ENCODE data around the gene TXLNG. TPM values are rescaled to one million over a fixed set of nuclear protein-coding genes. Genes with fewer than 3 reads are reported as not detected.

TXLNG gene
- total RNA-seq, 2 donors from 2014 or later: 15.3 to 16.0 TPM

- H3K4me1 Mint-ChIP-seq (ENCODE audit: low read depth in 2 of 2): peaks cover 0 to 12% of the 10 kb centered on the region in 2 donors
- peak overlapping the region; percentile 84 for H3K4me3 Mint-ChIP-seq
- ATAC-seq (peak; percentile 87), DNase-seq (ENCODE audit: low spot score) (peak; percentile 70)
- H3K36me3 Mint-ChIP-seq: no peaks in the 10 kb centered on the region
- H3K27me3 Mint-ChIP-seq: peaks cover 0 to 14% of the 10 kb centered on the region in 2 donors
- H3K27ac Mint-ChIP-seq: peak overlapping the region; percentile 64 to 72
- H3K9me3 Mint-ChIP-seq: no peaks in the 10 kb centered on the region
Observed at GRCh38 chrX:16882702-16883486, 96.6 kb downstream of the TXLNG start.

DNA sequence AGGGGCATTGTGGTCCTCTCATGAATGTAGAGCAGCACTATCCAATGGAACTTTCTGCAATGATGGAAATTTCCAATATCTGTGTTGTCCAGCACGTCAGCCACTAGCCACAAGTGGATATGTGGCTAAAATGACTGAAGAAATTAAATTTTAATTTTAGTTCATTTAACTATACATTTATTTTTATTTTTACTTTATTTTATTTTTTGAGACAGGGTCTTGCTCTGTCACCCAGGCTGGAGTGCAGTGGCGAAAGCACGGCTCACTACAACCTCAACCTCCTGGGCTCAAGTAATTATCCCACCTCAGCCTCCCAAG, 97.2 kb downstream of the TXLNG start:
- peaks cover 0 to 20% of the 10 kb centered on the region in 2 donors for H3K27me3 Mint-ChIP-seq
- ATAC-seq: no peak
- peak overlapping the region in 1 of 2 donors; percentile 72 for H3K27ac Mint-ChIP-seq
- H3K9me3 Mint-ChIP-seq: no peaks in the 10 kb centered on the region
- no peak for DNase-seq (ENCODE audit: low spot score)
- H3K36me3 Mint-ChIP-seq: no peaks in the 10 kb centered on the region
- peak overlapping the region; percentile 84 for H3K4me3 Mint-ChIP-seq
- peaks cover 0 to 12% of the 10 kb centered on the region in 2 donors for H3K4me1 Mint-ChIP-seq (ENCODE audit: low read depth in 2 of 2)

DNA sequence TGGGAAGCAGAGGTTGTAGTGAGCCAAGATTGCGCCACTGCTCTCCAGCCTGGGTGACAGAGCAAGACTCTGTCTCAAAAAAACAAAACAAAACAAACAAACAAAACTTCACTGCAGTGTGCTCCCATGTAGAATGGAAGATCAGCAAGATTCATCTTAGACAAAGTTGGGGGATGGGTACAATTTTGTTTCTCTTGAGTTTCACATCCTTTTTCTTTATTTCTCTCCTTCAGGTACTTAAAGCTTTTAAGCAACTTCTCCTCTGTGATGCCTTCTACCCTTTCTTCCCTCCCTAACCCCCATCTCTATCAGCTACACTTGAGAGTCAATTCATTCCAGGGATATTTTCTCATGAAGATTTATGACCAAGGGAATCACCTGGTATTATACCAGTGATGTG, 99.4 kb downstream of the TXLNG start:
- Mint-ChIP-seq H3K4me1 (ENCODE audit: low read depth in 2 of 2) (peaks cover 0 to 12% of the 10 kb centered on the region in 2 donors), H3K27ac (no peak overlapping the region), H3K9me3 (no peaks in the 10 kb centered on the region), H3K4me3 (no peak overlapping the region), H3K36me3 (no peaks in the 10 kb centered on the region), H3K27me3 (peaks cover 0 to 26% of the 10 kb centered on the region in 2 donors)
- no peak for ATAC-seq
- no peak for DNase-seq (ENCODE audit: low spot score)

DNA sequence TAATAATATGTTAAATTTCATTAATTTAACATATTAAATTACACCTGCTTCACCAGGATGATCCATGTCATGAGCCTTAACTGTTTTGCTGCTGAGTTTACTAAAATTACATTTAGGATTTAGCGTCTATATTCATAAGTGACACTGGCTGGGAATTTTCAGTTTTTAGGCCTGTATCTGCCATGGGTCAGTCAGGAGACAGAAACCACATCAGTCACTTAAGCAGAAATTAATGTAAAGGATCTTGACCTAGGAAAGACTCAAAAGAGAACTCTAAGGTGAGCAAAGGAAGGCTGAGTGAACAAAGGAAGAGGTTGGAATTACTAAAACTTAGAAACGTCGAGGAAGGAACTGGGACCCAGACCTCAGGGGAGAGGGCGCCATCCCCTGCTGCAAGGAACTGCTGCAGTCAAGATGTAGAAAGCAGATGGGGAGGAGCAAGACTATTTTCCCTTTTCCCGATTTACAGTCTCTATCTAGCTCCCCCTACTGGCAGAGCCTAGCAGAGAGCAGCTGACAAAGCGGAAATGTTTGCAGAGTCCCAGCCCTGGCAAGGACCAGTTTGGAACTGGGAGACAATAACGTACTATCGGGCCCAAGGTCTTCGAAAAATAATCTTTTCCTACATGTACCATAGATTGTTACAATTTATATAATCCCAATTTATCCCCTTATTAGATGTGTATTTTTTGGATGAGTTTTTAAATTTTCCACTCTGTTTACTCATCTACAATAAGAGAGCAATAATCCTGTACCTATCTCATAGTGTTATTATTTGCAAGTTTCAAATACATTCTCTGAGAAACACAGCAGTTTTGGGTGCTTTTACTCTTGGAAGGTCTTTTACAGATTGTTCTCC, 106.5 kb downstream of the TXLNG start:
- Mint-ChIP-seq H3K4me1 (ENCODE audit: low read depth in 2 of 2) (peaks cover 5 to 6% of the 10 kb centered on the region in 2 donors), H3K27ac (no peak overlapping the region), H3K27me3 (peaks cover 0 to 22% of the 10 kb centered on the region in 2 donors), H3K36me3 (no peaks in the 10 kb centered on the region), H3K9me3 (no peaks in the 10 kb centered on the region), H3K4me3 (no peak overlapping the region)
- ATAC-seq (peak; percentile 59 to 80), DNase-seq (ENCODE audit: low spot score) (peak; percentile 74)

Other genes with a start within 250 kb of the TXLNG start
- gene S100G, start 136.3 kb upstream of the TXLNG start, total RNA-seq: not detected
- gene CTPS2, start 73.8 kb upstream of the TXLNG start, total RNA-seq: 1 to 10 TPM; 3.8 to 5.8 TPM
- 10 to 100 TPM; 12.7 to 22.8 TPM for gene SYAP1, start 66.9 kb upstream of the TXLNG start, total RNA-seq
- 100 to 1,000 TPM; 131 to 157 TPM for gene RBBP7, start 83.9 kb downstream of the TXLNG start, total RNA-seq
- gene REPS2, start 160.2 kb downstream of the TXLNG start, total RNA-seq: under 1 TPM in 1 of 2 donors, not detected in 1; 0.20 TPM